Measurements from ENCODE around the gene UTS2. TPM values are rescaled to one million over a fixed set of nuclear protein-coding genes. Genes with fewer than 3 reads are reported as not detected.

Gene UTS2
- total and polyA plus RNA-seq, 2 of the 13 experiments (the other 11 are each of a cell fraction or from before 2014, with no cell fraction given), result not detected

- peaks cover 0 to 26% of the 10 kb centered on the region in 2 experiments; a peak in 2 of 5 replicates for H3K27me3 ChIP-seq (ENCODE audit: control insufficient read depth in 1 of 2, insufficient read depth in 2 of 2, low read length in 2 of 2)
- ATAC-seq (no peak), FAIRE-seq (no peak), DNase-seq (ENCODE audit: low spot score) (no peak)
- no peaks in the 10 kb centered on the region for H3K4me1 ChIP-seq (ENCODE audit: insufficient read depth, low read length)
- H4K20me1 ChIP-seq (ENCODE audit: insufficient read depth, low read length), result no peaks in the 10 kb centered on the region
- TF ChIP-seq JARID2 (CRISPR knock-in tag; IDR thresholded peaks at IDR 0.05; ENCODE audit: insufficient replicate concordance) (no peak), ZMYM3 (CRISPR knock-in tag; IDR thresholded peaks at IDR 0.05) (no peak), ZNF550 (CRISPR knock-in tag; IDR thresholded peaks at IDR 0.05; ENCODE audit: borderline replicate concordance) (no peak), SUZ12 (IDR thresholded peaks at IDR 0.05; ENCODE audit: low read depth, low read length) (no peak), RARA (CRISPR knock-in tag; IDR thresholded peaks at IDR 0.05) (no peak), HNRNPL (IDR thresholded peaks at IDR 0.05; ENCODE audit: low read depth, low read length) (no peak)
- in situ Hi-C loops (cut with HindIII; ENCODE audit: extremely low pct_ligation_motif_present, low pct_unique_long_range_greater_than_20kb) (loop anchor here (25.0 kb wide), 1 partner anchor 206 kb away; no protein-coding TSS in a partner anchor), intact Hi-C loops (cut with micrococcal nuclease; ENCODE audit: unreplicated experiment) (no loop called here)
- H3K9ac ChIP-seq (ENCODE audit: insufficient read depth, low read depth, low read length), result no peak overlapping the region
- 42% methylated on average over 6 of the region's 10 CpGs for WGBS (ENCODE audit: low lambda C conversion rate)
- H3K27ac ChIP-seq (ENCODE audit: extremely low read length, insufficient read depth, low read length), result no peak overlapping the region
- POLR2A ChIA-PET, result no interaction called here
- H3K9me3 ChIP-seq (ENCODE audit: low read length), result no peaks in the 10 kb centered on the region
- CTCF ChIA-PET (ENCODE audit: low intra/inter-chr PET ratio, low total read pairs), result no interaction called here
- H3K36me3 ChIP-seq (replicated peaks in 1 of 2; ENCODE audit: control insufficient read depth in 1 of 2, insufficient read depth in 2 of 2, low read length in 2 of 2), result no peaks in the 10 kb centered on the region
- H3K4me2 ChIP-seq (ENCODE audit: low read depth, low read length), result no peak overlapping the region
- BruUV-seq (replicated peaks), result no TSS peak
- no peak overlapping the region for H3K4me3 ChIP-seq (replicated peaks in 1 of 3; ENCODE audit: insufficient read depth in 1 of 3, low read depth in 2 of 3, low read length in 3 of 3)
- H3K79me2 ChIP-seq (ENCODE audit: insufficient read depth, low read length), result no peaks in the 10 kb centered on the region
- H2AFZ ChIP-seq (ENCODE audit: low read length), result no peak overlapping the region
Measured at GRCh38 chr1:7868070-7868780, 15.4 kb upstream of the UTS2 start.

- no TSS peak for BruUV-seq (replicated peaks)
- in situ Hi-C loops (cut with HindIII; ENCODE audit: extremely low pct_ligation_motif_present, low pct_unique_long_range_greater_than_20kb), result loop anchor here (25.0 kb wide), 1 partner anchor 204 kb away; no protein-coding TSS in a partner anchor
Measured at GRCh38 chr1:7865978-7866377, 13.1 kb upstream of the UTS2 start.

More at GRCh38 chr1:7865978-7866377, 13.1 kb upstream of the UTS2 start:
- intact Hi-C loops (cut with micrococcal nuclease; ENCODE audit: unreplicated experiment), result no loop called here
- Histone ChIP-seq H3K4me3 (replicated peaks in 1 of 3; ENCODE audit: insufficient read depth in 1 of 3, low read depth in 2 of 3, low read length in 3 of 3) (no peak overlapping the region), H3K27ac (ENCODE audit: extremely low read length, insufficient read depth, low read length) (no peak overlapping the region), H3K4me2 (ENCODE audit: low read depth, low read length) (no peak overlapping the region), H2AFZ (ENCODE audit: low read length) (no peak overlapping the region), H3K4me1 (ENCODE audit: insufficient read depth, low read length) (no peaks in the 10 kb centered on the region), H4K20me1 (ENCODE audit: insufficient read depth, low read length) (no peaks in the 10 kb centered on the region), H3K9me3 (ENCODE audit: low read length) (no peaks in the 10 kb centered on the region), H3K27me3 (ENCODE audit: control insufficient read depth in 1 of 2, insufficient read depth in 2 of 2, low read length in 2 of 2) (peaks cover 0 to 11% of the 10 kb centered on the region in 2 experiments; a peak in 3 of 5 replicates), H3K9ac (ENCODE audit: insufficient read depth, low read depth, low read length) (no peak overlapping the region), H3K36me3 (replicated peaks in 1 of 2; ENCODE audit: control insufficient read depth in 1 of 2, insufficient read depth in 2 of 2, low read length in 2 of 2) (no peaks in the 10 kb centered on the region), H3K79me2 (ENCODE audit: insufficient read depth, low read length) (no peaks in the 10 kb centered on the region)
- FAIRE-seq (no peak), DNase-seq (ENCODE audit: low spot score) (no peak), ATAC-seq (no peak)
- ChIA-PET POLR2A (no interaction called here), CTCF (ENCODE audit: low intra/inter-chr PET ratio, low total read pairs) (no interaction called here)
- WGBS (ENCODE audit: low lambda C conversion rate), result 33% methylated on average over 6 of the region's 16 CpGs
- TF ChIP-seq DPF2 (CRISPR knock-in tag; IDR thresholded peaks at IDR 0.05; ENCODE audit: borderline replicate concordance, low read depth), result no peak
- no peak for TF ChIP-seq HDAC1 (CRISPR knock-in tag; IDR thresholded peaks at IDR 0.05)
- TF ChIP-seq PBX3 (CRISPR knock-in tag; IDR thresholded peaks at IDR 0.05; ENCODE audit: borderline replicate concordance), result no peak
- no peak for TF ChIP-seq MZF1 (CRISPR knock-in tag; IDR thresholded peaks at IDR 0.05; ENCODE audit: borderline replicate concordance)
- TF ChIP-seq ARNT (IDR thresholded peaks at IDR 0.05), result no peak
- TF ChIP-seq ATF3 (CRISPR knock-in tag; IDR thresholded peaks at IDR 0.05), result no peak
- TF ChIP-seq MTF1 (CRISPR knock-in tag; IDR thresholded peaks at IDR 0.05), result no peak

Data from HepG2 (cell line).